ENCODE measurements around the gene FCHSD2.

DNA sequence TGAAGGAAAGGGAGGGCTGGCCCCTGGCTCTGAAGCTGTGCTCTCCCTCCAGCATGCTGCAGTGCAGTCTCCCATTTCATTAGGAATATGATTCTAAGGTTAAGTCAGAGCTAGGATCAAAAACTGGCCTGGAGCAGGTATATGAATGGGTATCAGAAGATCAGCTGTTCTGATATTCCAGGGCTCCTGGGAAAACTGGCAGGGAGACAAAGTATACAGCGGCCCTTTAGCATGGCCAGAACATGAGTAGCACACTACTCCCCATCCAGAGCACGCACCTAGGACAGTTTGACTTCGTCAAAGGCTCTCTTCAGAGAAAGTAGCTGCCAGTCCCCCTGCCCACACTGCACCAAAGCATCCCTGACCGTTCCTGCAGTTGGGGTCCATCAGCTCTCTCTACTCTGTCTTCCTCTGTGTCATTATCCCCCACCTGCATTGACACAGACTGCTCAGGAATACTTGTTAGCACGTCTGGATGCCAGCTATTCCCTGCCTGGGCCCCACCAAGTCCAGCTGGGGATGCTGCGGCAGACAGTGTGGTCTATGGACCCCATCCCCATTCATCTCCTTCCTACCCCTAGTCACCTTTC lies 4.0 kb upstream of the FCHSD2 start:
- TF ChIP-seq TAF1 (IDR thresholded peaks at IDR 0.05; ENCODE audit: low read depth, low read length) (no peak), POLR2A (IDR thresholded peaks at IDR 0.05; ENCODE audit: low read depth, low read length) (no peak), POLR2AphosphoS5 (IDR thresholded peaks at IDR 0.05; ENCODE audit: low read depth, low read length) (no peak), SPI1 (IDR thresholded peaks at IDR 0.05; ENCODE audit: low read depth, low read length) (no peak), PAX5 (IDR thresholded peaks at IDR 0.05; ENCODE audit: insufficient read depth, low read length, severe bottlenecking) (no peak), POU2F2 (IDR thresholded peaks at IDR 0.05; ENCODE audit: low read depth, low read length) (no peak)

All from GM12891 (cell line).